Lung (tissue), 12 donors: ENCODE measurements around the gene ARL5C. TPM values are rescaled to one million over a fixed set of nuclear protein-coding genes. Genes with fewer than 3 reads are reported as not detected.

Experiments used
- ATAC-seq: fragments of 200-7000 bp; cut with Tn5 transposase; one replicate; pipeline ENCODE4 v1.9.1; 2020; ENCODE audit warnings: moderate number of reproducible peaks; ENCODE audit not compliant: insufficient read depth, low FRiP score
- DNase-seq, 3 donors: peaks; one replicate each; pipeline ENCODE4 v3.0.0-alpha.2; 2013 to 2017
- H3K27ac ChIP-seq, 2 donors: one replicate each; pipeline ENCODE4 v1.5.1; 2013; ENCODE audit warnings: mild to moderate bottlenecking in 2 of 2, moderate library complexity in 2 of 2, control low read depth in 1 of 2, inconsistent platforms in 1 of 2, low read depth in 1 of 2, low read length in 1 of 2
- H3K27me3 ChIP-seq, 3 donors: one replicate each; pipeline ENCODE4 v1.5.1; 2013; ENCODE audit warnings: low read length in 2 of 3; ENCODE audit not compliant: control insufficient read depth in 3 of 3, insufficient read depth in 3 of 3
- H3K36me3 ChIP-seq, 4 donors: one replicate each; pipeline ENCODE4 v1.5.1; 2013; ENCODE audit warnings: low read length in 4 of 4, mild to moderate bottlenecking in 1 of 4, moderate library complexity in 1 of 4; ENCODE audit not compliant: control insufficient read depth in 4 of 4, insufficient read depth in 4 of 4
- H3K4me1 ChIP-seq, 5 donors: one replicate each; pipeline ENCODE4 v1.5.1; 2013; ENCODE audit warnings: low read length in 5 of 5, mild to moderate bottlenecking in 2 of 5, moderate library complexity in 1 of 5; ENCODE audit not compliant: control insufficient read depth in 5 of 5, insufficient read depth in 5 of 5
- H3K4me3 ChIP-seq: one replicate; pipeline ENCODE4 v1.5.1; 2013; ENCODE audit warnings: mild to moderate bottlenecking, control low read depth, moderate library complexity
- H3K9ac ChIP-seq, 2 donors: one replicate each; pipeline ENCODE4 v1.5.1; 2013; ENCODE audit warnings: low read length in 2 of 2, control low read depth in 1 of 2; ENCODE audit not compliant: insufficient read depth in 1 of 2
- H3K9me3 ChIP-seq, 4 donors: one replicate each; pipeline ENCODE4 v1.5.1; 2013; ENCODE audit warnings: low read length in 3 of 4, mild to moderate bottlenecking in 1 of 4, moderate library complexity in 1 of 4; ENCODE audit not compliant: control insufficient read depth in 4 of 4, insufficient read depth in 3 of 4
- CTCF ChIP-seq: IDR thresholded peaks from 2 replicates; pipeline ENCODE4 v1.5.1; 2012; ENCODE audit warnings: mild to moderate bottlenecking; ENCODE audit errors: control extremely low read depth, extremely low read depth
- WGBS, 2 donors: extraction: QIAGEN DNeasy Blood & Tissue Kit; methylation state at CpG; one replicate each; pipeline ENCODE4 v1.1.7; 2013; 5-methylcytosine and 5-hydroxymethylcytosine counted together
- polyA plus RNA-seq, 2 donors: library from polyadenylated mRNA; stranded (reverse); fragments of 200-250 nt; gene quantifications; one replicate each; pipeline ENCODE4 v1.2.1, GENCODE V29; 2013
- total RNA-seq, 2 donors: library from RNA; depleted of rRNA in 1 of 2; stranded (reverse); fragments of >200 nt in 1 of 2; gene quantifications; one replicate each; pipeline ENCODE4 v1.2.1, GENCODE V29; 2014 to 2021
- donor health status: control.
- donor health status: control.
- donor health status: Bipolar disorder and iron deficiency.
- donor health status: healthy.
- donor health status: DM: yes; HTN: yes; CAD: no.

The ARL5C gene
- total and polyA plus RNA-seq, 4 donors = not detected

GRCh38 chr17:39173526-39174274 is 7.7 kb upstream of the ARL5C start:
- no peaks in the 10 kb centered on the region for H3K4me1 ChIP-seq
- no peaks in the 10 kb centered on the region for H3K27me3 ChIP-seq
- no peak overlapping the region for H3K4me3 ChIP-seq
- no peak for DNase-seq
- TF ChIP-seq CTCF = no peak
- no peak overlapping the region for H3K27ac ChIP-seq
- H3K36me3 ChIP-seq = peaks cover 0 to 18% (median 7%) of the 10 kb centered on the region in 4 donors
- WGBS, 2 donors = 65 to 80% methylated on average over 10 of the region's 10 CpGs
- no peaks in the 10 kb centered on the region for H3K9me3 ChIP-seq
- no peak for ATAC-seq
- no peak overlapping the region for H3K9ac ChIP-seq

GRCh38 chr17:39173080-39173479 is 7.1 kb upstream of the ARL5C start:
- DNase-seq = no peak
- no peak for ATAC-seq
- 60 to 72% methylated on average over 5 of the region's 5 CpGs for WGBS, 2 donors

GRCh38 chr17:39171933-39172332 is 6.0 kb upstream of the ARL5C start:
- H3K9ac ChIP-seq = no peak overlapping the region
- DNase-seq (no peak), ATAC-seq (no peak)
- H3K9me3 ChIP-seq = no peaks in the 10 kb centered on the region
- WGBS, 2 donors = 83 to 89% methylated on average over 5 of the region's 5 CpGs
- H3K4me1 ChIP-seq = peaks cover 0 to 9% (median 0%) of the 10 kb centered on the region in 5 donors
- TF ChIP-seq CTCF = no peak
- no peak overlapping the region for H3K27ac ChIP-seq
- H3K27me3 ChIP-seq = no peaks in the 10 kb centered on the region
- peaks cover 0 to 8% (median 4%) of the 10 kb centered on the region in 4 donors for H3K36me3 ChIP-seq
- H3K4me3 ChIP-seq = no peak overlapping the region

More at GRCh38 chr17:39173080-39173479, 7.1 kb upstream of the ARL5C start:
- peaks cover 0 to 18% (median 7%) of the 10 kb centered on the region in 4 donors for H3K36me3 ChIP-seq
- H3K9ac ChIP-seq = no peak overlapping the region
- H3K4me1 ChIP-seq = no peaks in the 10 kb centered on the region
- no peaks in the 10 kb centered on the region for H3K27me3 ChIP-seq
- no peak overlapping the region for H3K4me3 ChIP-seq
- no peak for TF ChIP-seq CTCF
- no peak overlapping the region for H3K27ac ChIP-seq
- H3K9me3 ChIP-seq = no peaks in the 10 kb centered on the region
